ENCODE results near the gene LHFPL2. TPM values are rescaled to one million over a fixed set of nuclear protein-coding genes. Genes with fewer than 3 reads are reported as not detected.

LHFPL2 gene
- total and polyA plus RNA-seq, 2 donors (not counting 1 experiment from before 2014, with no cell fraction given), result 3.8 to 35.5 TPM

- TF ChIP-seq EZH2 (IDR thresholded peaks at IDR 0.05; ENCODE audit: borderline replicate concordance, insufficient read depth, low read depth, low read length, poor library complexity, severe bottlenecking), result no peak
- no peak for TF ChIP-seq CTCF (IDR thresholded peaks at IDR 0.05)
- Histone ChIP-seq H3K4me3 (ENCODE audit: control extremely low read depth in 1 of 5, extremely low read depth in 1 of 5, insufficient read depth in 1 of 5, low read depth in 2 of 5, low read length in 4 of 5) (no peak overlapping the region), H3K36me3 (replicated peaks in 1 of 2; ENCODE audit: control extremely low read depth in 1 of 2, control insufficient read depth in 1 of 2, extremely low read depth in 1 of 2, insufficient read depth in 2 of 2, low read length in 1 of 2) (no peaks in the 10 kb centered on the region), H3K79me2 (ENCODE audit: control insufficient read depth, insufficient read depth, low read length) (no peaks in the 10 kb centered on the region), H3K27ac (ENCODE audit: low read length in 2 of 2) (no peak overlapping the region), H3K27me3 (replicated peaks in 1 of 4; ENCODE audit: control extremely low read depth in 1 of 4, control insufficient read depth in 3 of 4, insufficient read depth in 4 of 4, low read length in 3 of 4) (no peaks in the 10 kb centered on the region), H3K9ac (ENCODE audit: low read length) (no peak overlapping the region), H3K4me2 (replicated peaks; ENCODE audit: low read depth, low read length, poor library complexity, severe bottlenecking) (no peak overlapping the region), H2AFZ (ENCODE audit: insufficient read depth, low read depth, low read length, poor library complexity, severe bottlenecking) (no peak overlapping the region), H3K9me3 (ENCODE audit: control extremely low read depth in 1 of 3, control insufficient read depth in 2 of 3, insufficient read depth in 1 of 3, low read length in 2 of 3) (no peaks in the 10 kb centered on the region), H4K20me1 (ENCODE audit: control insufficient read depth, insufficient read depth, low read length, poor library complexity, severe bottlenecking) (no peaks in the 10 kb centered on the region), H3K4me1 (ENCODE audit: control insufficient read depth in 2 of 2, insufficient read depth in 2 of 2, low read length in 2 of 2) (peaks cover 0 to 12% of the 10 kb centered on the region in 2 donors)
- no peak overlapping the region for H3K27ac Mint-ChIP-seq
- ATAC-seq (ENCODE audit: low read depth) (no peak), DNase-seq (no peak)
- H3K4me3 Mint-ChIP-seq, result no peak overlapping the region
- no peaks in the 10 kb centered on the region for H3K27me3 Mint-ChIP-seq
- ChIA-PET CTCF (no interaction called here), POLR2A (no interaction called here)
- intact Hi-C loops (cut with micrococcal nuclease), result no loop called here
- H3K9me3 Mint-ChIP-seq (ENCODE audit: insufficient read depth), result peaks cover 3% of the 10 kb centered on the region
- WGBS (ENCODE audit: insufficient coverage), result no CpG with 5 or more reads among the region's 3 CpGs
- peaks cover 24% of the 10 kb centered on the region for H3K4me1 Mint-ChIP-seq
These were observed 81.0 kb downstream of the LHFPL2 start for GRCh38 chr5:78567617-78568016.

GRCh38 chr5:78566747-78567425, 81.7 kb downstream of the LHFPL2 start:
- no peak overlapping the region for H2AFZ ChIP-seq (ENCODE audit: insufficient read depth, low read depth, low read length, poor library complexity, severe bottlenecking)
- DNase-seq, result no peak
- no peaks in the 10 kb centered on the region for H4K20me1 ChIP-seq (ENCODE audit: control insufficient read depth, insufficient read depth, low read length, poor library complexity, severe bottlenecking)
- no peak overlapping the region for H3K27ac Mint-ChIP-seq
- H3K27me3 ChIP-seq (replicated peaks in 1 of 4; ENCODE audit: control extremely low read depth in 1 of 4, control insufficient read depth in 3 of 4, insufficient read depth in 4 of 4, low read length in 3 of 4), result no peaks in the 10 kb centered on the region
- ATAC-seq (ENCODE audit: low read depth), result no peak
- H3K4me2 ChIP-seq (replicated peaks; ENCODE audit: low read depth, low read length, poor library complexity, severe bottlenecking), result no peak overlapping the region
- no peak overlapping the region for H3K4me3 ChIP-seq (ENCODE audit: control extremely low read depth in 1 of 5, extremely low read depth in 1 of 5, insufficient read depth in 1 of 5, low read depth in 2 of 5, low read length in 4 of 5)
- H3K9me3 Mint-ChIP-seq (ENCODE audit: insufficient read depth), result peaks cover 3% of the 10 kb centered on the region
- ChIA-PET POLR2A (no interaction called here), CTCF (interaction anchor here (1.2 kb wide), 1 partner anchor 161 kb away, joined by 3 read pairs; no protein-coding TSS in a partner anchor)
- intact Hi-C loops (cut with micrococcal nuclease), result no loop called here
- no peaks in the 10 kb centered on the region for H3K27me3 Mint-ChIP-seq
- H3K27ac ChIP-seq (ENCODE audit: low read length in 2 of 2), result no peak overlapping the region
- H3K4me3 Mint-ChIP-seq, result no peak overlapping the region
- no peaks in the 10 kb centered on the region for H3K79me2 ChIP-seq (ENCODE audit: control insufficient read depth, insufficient read depth, low read length)
- no peaks in the 10 kb centered on the region for H3K36me3 ChIP-seq (replicated peaks in 1 of 2; ENCODE audit: control extremely low read depth in 1 of 2, control insufficient read depth in 1 of 2, extremely low read depth in 1 of 2, insufficient read depth in 2 of 2, low read length in 1 of 2)
- no peak for TF ChIP-seq EZH2 (IDR thresholded peaks at IDR 0.05; ENCODE audit: borderline replicate concordance, insufficient read depth, low read depth, low read length, poor library complexity, severe bottlenecking)
- TF ChIP-seq CTCF (IDR thresholded peaks at IDR 0.05), result no peak
- peaks cover 0 to 11% of the 10 kb centered on the region in 2 donors for H3K4me1 ChIP-seq (ENCODE audit: control insufficient read depth in 2 of 2, insufficient read depth in 2 of 2, low read length in 2 of 2)
- H3K9me3 ChIP-seq (ENCODE audit: control extremely low read depth in 1 of 3, control insufficient read depth in 2 of 3, insufficient read depth in 1 of 3, low read length in 2 of 3), result no peaks in the 10 kb centered on the region
- H3K9ac ChIP-seq (ENCODE audit: low read length), result no peak overlapping the region
- H3K4me1 Mint-ChIP-seq, result peaks cover 24% of the 10 kb centered on the region
- no CpG with 5 or more reads among the region's 7 CpGs for WGBS (ENCODE audit: insufficient coverage)
